Stimulated activated CD4-positive, alpha-beta T cell treated with anti-CD3 and anti-CD28 coated beads, Interleukin-2, amount 100 ng/mL, for 4 hours (primary cell): ENCODE results near the gene GSTM3.
"Not testable (repeated sequence)": the region's sequence is repeated elsewhere in the genome, so short reads cannot be mapped to it uniquely, and the experiment has no call there.

ENCODE experiments used
- DNase-seq: peaks from one replicate; pipeline ENCODE4 v3.0.0-alpha.2; 2020; ENCODE audit warnings: low read depth

Gene GSTM3

GRCh38 chr1:109726007-109726406, 14.8 kb downstream of the GSTM3 start:
- no peak for DNase-seq

GRCh38 chr1:109725510-109725909, 15.3 kb downstream of the GSTM3 start:
- DNase-seq: no peak

DNA sequence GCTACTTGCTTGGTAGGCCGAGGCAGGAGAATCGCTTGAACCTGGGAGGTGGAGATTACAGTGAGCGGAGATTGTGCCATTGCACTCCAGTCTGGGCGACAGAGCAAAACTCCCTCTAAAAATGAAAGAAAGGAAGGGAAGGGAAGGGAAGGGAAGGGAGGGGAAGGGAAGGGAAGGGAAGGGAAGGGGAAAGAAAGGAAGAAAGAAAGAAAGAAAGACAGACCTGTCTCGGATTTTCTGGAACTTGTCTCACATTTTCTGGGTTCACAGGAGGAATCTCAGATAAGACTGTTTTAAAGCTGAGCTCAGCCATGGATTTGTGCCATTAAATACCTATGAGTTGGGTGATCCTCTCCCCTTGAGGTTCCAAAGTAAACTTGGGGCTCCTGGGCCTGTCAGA, 15.9 kb downstream of the GSTM3 start:
- no peak for DNase-seq

- no peak for DNase-seq
Measured at GRCh38 chr1:109722908-109723691, 17.7 kb downstream of the GSTM3 start.

- DNase-seq: no peak
Measured at GRCh38 chr1:109721971-109722370, 18.9 kb downstream of the GSTM3 start.

DNA sequence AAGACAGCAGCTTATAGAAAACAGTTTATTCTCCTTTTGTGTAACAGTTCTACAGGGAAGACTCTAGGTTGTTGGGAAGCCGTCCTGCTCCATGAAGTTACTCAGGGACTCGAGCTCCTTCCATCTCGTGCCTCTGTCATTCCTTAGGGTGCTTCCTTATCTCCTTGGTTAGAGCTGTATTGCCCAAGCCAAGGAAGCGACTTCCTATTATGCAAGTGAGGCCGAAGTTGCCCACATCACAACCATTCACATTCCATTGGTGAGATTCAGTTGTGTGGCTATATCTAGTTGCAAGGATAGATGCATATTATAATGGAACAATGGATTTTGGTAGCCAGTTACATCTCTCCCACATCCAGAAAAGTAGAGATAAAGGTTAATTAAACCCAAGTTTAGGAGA, 19.8 kb downstream of the GSTM3 start:
- no peak for DNase-seq

DNA sequence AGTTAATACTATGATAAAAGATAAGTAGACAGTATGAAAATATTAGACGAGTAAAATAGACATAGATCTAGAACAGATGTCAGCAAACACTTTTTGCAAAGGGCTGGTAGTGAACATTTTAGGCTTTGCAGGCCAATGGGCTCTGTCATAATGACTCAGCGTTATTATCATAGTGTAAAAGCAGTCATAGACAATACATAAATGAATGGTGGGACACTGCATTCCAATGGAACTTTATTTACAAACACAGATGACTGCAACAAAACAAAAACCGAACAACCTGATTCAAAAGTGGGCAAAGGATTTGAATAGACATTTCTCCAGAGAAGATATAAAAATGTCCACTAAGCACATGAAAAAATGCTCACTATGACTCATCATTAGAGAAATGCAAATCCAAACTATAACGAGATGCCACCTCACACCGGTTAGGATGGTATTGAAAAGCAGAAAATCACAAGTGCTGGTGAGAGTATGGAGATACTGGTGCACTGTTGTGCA, 21.5 kb downstream of the GSTM3 start:
- DNase-seq: no peak

- no peak for DNase-seq
Measured at GRCh38 chr1:109718495-109718894, 22.3 kb downstream of the GSTM3 start.

DNA sequence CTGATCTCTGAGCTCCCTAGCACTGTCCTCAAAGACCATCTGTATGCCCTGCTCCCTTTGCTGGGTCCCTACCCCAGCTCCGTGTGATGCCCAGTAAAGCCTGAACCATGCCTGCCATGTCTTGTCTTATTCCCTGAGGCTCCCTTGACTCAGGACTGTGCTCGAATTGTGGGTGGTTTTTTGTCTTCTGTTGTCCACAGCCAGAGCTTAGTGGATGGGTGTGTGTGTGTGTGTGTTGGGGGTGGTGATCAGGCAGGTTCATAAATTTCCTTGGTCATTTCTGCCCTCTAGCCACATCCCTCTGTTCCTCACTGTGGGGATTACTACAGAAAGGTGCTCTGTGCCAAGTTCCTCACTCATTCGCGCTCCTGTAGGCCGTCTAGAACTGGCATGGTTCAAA, 23.1 kb downstream of the GSTM3 start:
- no peak for DNase-seq

DNA sequence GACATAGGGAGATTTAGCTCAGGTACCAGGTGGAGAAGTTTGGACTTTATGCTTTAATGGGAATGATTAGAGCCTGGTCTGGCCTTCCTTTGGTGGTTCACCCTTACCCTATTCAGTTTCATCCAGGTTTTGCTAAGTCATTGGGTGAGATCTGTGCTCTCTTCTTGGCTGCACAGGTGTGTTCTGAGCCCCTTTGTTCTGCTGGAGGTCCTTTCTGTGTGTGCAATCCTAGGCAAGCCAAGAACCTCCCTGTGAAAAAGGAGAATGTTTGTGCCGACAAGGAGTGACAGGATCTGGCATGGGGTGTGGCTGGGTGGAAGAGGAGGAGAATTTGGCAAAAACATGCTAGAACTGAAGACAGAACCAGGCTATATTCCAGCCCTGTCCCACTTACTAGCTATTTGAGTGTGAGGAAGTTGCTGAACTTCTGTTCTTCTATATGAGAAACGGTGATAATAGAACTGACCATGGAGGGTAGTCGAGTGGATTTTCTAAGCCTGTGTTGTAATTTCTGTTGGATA, 24.2 kb downstream of the GSTM3 start:
- no peak for DNase-seq

- no peak for DNase-seq
Measured at GRCh38 chr1:109716121-109716520, 24.7 kb downstream of the GSTM3 start.

- no peak for DNase-seq
Measured at GRCh38 chr1:109714661-109715372, 26.0 kb downstream of the GSTM3 start.

DNA sequence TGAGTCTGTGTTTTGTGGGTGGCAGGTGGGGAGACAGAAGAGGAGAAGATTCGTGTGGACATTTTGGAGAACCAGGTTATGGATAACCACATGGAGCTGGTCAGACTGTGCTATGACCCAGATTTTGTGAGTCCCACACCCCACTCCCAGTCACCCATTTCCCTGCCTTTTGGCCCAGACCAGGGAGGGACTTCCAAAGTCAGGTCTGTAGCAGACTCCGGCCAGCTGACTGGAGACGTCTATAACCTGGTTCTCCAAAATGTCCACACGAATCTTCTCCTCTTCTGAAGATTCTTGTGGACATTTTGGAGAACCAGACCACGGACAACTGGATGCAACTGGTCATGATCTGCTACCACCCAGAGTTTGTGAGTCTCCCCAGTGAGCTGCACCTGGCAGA, 27.2 kb downstream of the GSTM3 start:
- DNase-seq: no peak

DNA sequence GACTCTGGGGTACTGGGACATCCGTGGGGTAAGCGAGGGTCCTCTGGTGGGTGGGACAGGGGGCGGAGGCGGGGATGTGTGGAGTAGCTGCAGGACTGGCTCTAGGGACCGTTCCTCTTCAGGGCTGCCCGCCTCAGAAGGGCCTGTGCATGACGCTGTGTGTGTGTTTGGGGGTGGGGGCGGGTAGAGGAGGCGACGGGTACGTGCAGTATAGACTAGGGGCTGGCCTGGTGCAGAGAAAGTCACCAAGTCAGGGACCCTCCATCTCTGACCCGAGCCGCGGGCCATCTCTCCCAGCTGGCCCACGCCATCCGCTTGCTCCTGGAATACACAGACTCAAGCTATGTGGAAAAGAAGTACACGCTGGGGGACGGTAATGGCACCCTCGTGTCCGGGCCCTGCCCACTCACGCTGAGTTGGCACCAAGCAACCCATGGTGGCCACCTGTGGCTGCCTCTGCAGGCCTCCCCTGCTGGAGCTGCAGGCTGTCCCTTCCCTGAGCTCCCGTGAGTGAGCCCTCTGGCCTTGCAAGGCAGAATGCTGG, 28.4 kb downstream of the GSTM3 start:
- no peak for DNase-seq

GRCh38 chr1:109711593-109712320, 29.1 kb downstream of the GSTM3 start, which contains the start of gene GSTM5:
GSTM5 (plus strand) TSS chr1:109712251; CDS start chr1:109712313, 62 bp downstream.
- DNase-seq: not testable (repeated sequence)

DNA sequence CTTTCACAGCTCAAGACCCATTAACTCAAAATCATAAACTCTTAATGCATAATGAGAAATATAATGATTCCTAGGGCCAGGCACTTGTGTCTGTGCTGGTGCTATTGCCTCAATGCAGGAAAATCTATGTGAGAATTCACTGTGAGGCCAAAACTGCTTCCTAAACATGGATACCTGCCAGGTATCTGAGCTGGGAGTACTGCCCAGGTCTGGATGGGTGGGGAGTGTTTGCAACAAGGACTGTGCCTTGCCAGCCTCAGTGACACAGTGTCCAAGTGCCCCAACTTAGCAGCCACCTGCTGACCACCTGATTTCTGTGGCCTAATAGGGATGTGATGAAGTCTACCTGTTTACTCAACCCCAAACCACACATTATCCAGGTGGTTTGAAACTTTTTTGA, 31.0 kb downstream of the GSTM3 start:
- DNase-seq: not testable (repeated sequence)

DNA sequence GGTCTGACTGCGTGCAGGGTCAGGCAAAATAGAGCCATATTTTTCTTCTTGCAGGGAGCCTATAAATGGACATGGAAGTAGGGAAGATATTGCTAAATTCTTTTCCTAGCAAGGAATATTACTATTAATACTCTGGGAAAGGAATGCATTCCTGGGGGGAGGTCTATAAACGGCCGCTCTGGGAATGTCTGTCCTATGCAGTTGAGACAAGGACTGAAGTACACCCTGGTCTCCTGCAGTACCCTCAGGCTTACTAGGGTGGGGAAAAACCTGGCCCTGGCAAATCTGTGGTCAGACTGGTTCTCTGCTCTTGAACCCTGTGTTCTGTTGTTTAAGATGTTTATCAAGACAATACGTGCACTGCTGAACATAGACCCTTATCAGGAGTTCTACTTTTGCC, 31.9 kb downstream of the GSTM3 start:
- not testable (repeated sequence) for DNase-seq

DNA sequence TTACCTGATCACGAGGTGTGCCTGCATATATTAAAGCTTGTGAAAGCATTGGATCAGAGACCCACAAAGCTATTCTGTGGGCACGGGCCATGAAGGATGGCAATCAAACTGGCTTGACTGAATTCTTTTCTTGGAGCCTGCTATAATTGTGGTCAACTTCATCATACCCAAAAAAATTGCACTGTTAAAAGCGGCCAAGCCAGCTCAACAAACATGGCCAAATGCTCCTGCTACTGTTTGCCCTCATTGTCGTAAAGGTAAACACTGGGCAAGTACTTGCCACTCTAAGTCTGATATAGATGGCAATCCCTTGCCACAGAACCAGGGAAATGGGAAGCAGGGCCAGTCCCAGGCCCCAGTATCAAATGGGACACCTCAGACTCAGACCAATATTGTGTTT, 35.4 kb downstream of the GSTM3 start:
- DNase-seq: no peak

GRCh38 chr1:109704173-109704572, 36.7 kb downstream of the GSTM3 start:
- DNase-seq: no peak

GRCh38 chr1:109702940-109703339, 37.9 kb downstream of the GSTM3 start:
- not testable (repeated sequence) for DNase-seq

DNA sequence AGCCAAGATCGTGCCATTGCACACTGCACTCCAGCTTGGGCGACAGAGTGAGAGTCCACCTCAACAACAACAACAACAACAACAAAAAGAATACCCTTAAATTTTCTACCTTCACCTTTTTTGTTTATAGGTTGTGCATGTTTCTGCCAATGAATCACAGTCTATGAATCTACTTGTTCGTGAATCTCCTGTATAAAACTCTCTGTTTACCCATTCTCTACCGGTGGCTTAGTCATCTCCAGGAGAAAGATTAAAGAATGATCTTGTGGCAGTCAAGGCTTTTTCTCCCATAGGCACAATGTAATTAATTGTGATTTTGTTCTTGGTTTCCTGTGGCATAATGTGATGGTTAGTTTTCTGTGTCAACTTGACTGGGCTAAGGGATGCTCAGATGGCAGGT, 43.0 kb downstream of the GSTM3 start:
- DNase-seq: not testable (repeated sequence)

- DNase-seq: no peak
Measured at GRCh38 chr1:109697066-109697465, 43.8 kb downstream of the GSTM3 start.
